ENCODE data around the gene GAGE12H. TPM values are rescaled to one million over a fixed set of nuclear protein-coding genes. Genes with fewer than 3 reads are reported as not detected.
"Not testable (repeated sequence)": the region's sequence is repeated elsewhere in the genome, so short reads cannot be mapped to it uniquely, and the experiment has no call there.

Gene GAGE12H
- total RNA-seq = not detected in 2 replicates

DNA sequence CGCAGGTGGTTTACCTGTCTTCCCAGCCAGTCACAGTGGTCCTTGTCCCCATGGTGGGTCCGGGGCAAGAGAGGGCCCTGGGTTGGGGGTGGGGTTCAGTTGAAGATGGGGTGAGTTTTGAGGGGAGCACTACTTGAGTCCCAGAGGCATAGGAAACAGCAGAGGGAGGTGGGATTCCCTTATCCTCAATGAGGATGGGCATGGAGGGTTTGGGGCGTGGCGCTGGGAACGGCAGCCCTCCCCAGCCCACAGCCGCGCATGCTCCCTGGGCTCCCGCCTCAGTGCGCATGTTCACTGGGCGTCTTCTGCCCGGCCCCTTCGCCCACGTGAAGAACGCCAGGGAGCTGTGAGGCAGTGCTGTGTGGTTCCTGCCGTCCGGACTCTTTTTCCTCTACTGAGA, at the start of gene GAGE12H:
TSS of gene GAGE12H (plus strand) at position 301 of the 400 bp plus-strand sequence. CDS start 1,155 bp downstream, outside the sequence.
- H3K4me1 Mint-ChIP-seq; H3K9me3 Mint-ChIP-seq; DNase-seq; H3K36me3 Mint-ChIP-seq (ENCODE audit: low read depth); intact Hi-C loops (cut with micrococcal nuclease); H3K27ac Mint-ChIP-seq; H3K27me3 Mint-ChIP-seq; H3K4me3 Mint-ChIP-seq: not testable (repeated sequence)

DNA sequence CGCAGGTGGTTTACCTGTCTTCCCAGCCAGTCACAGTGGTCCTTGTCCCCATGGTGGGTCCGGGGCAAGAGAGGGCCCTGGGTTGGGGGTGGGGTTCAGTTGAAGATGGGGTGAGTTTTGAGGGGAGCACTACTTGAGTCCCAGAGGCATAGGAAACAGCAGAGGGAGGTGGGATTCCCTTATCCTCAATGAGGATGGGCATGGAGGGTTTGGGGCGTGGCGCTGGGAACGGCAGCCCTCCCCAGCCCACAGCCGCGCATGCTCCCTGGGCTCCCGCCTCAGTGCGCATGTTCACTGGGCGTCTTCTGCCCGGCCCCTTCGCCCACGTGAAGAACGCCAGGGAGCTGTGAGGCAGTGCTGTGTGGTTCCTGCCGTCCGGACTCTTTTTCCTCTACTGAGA, 47.9 kb upstream of the GAGE12H start, which contains the start of gene GAGE12C:
TSS of gene GAGE12C (plus strand) at position 301 of the 400 bp plus-strand sequence. CDS start 1,155 bp downstream, outside the sequence.
- H3K9me3 Mint-ChIP-seq; H3K27me3 Mint-ChIP-seq; H3K4me3 Mint-ChIP-seq; H3K36me3 Mint-ChIP-seq (ENCODE audit: low read depth); intact Hi-C loops (cut with micrococcal nuclease); H3K4me1 Mint-ChIP-seq; DNase-seq; H3K27ac Mint-ChIP-seq: not testable (repeated sequence)

- intact Hi-C loops (cut with micrococcal nuclease); H3K4me3 Mint-ChIP-seq; H3K27ac Mint-ChIP-seq; H3K9me3 Mint-ChIP-seq; H3K27me3 Mint-ChIP-seq; DNase-seq; H3K36me3 Mint-ChIP-seq (ENCODE audit: low read depth); H3K4me1 Mint-ChIP-seq: not testable (repeated sequence)
Measured at GRCh38 chrX:49541433-49541832, 38.3 kb upstream of the GAGE12H start, which contains the start of gene GAGE12D. Gene GAGE12D (plus strand): TSS chrX:49541733. CDS start chrX:49542888, 1,155 bp downstream.

- intact Hi-C loops (cut with micrococcal nuclease); H3K9me3 Mint-ChIP-seq; H3K27me3 Mint-ChIP-seq; H3K36me3 Mint-ChIP-seq (ENCODE audit: low read depth); DNase-seq; H3K27ac Mint-ChIP-seq; H3K4me3 Mint-ChIP-seq; H3K4me1 Mint-ChIP-seq: not testable (repeated sequence)
Measured at GRCh38 chrX:49550989-49551388, 28.8 kb upstream of the GAGE12H start, which contains the start of gene GAGE12E. Gene GAGE12E (plus strand): TSS chrX:49551289. CDS start chrX:49552444, 1,155 bp downstream.

GRCh38 chrX:49560542-49560941, 19.2 kb upstream of the GAGE12H start, which contains the start of gene GAGE12F:
Gene GAGE12F (plus strand): TSS chrX:49560842. CDS start chrX:49561997, 1,155 bp downstream.
- H3K9me3 Mint-ChIP-seq; H3K4me3 Mint-ChIP-seq; DNase-seq; H3K27ac Mint-ChIP-seq; H3K36me3 Mint-ChIP-seq (ENCODE audit: low read depth); H3K4me1 Mint-ChIP-seq; intact Hi-C loops (cut with micrococcal nuclease); H3K27me3 Mint-ChIP-seq: not testable (repeated sequence)

GRCh38 chrX:49568728-49569127, 11.0 kb upstream of the GAGE12H start:
- H3K27me3 Mint-ChIP-seq, H3K27ac Mint-ChIP-seq: not testable (repeated sequence)

DNA sequence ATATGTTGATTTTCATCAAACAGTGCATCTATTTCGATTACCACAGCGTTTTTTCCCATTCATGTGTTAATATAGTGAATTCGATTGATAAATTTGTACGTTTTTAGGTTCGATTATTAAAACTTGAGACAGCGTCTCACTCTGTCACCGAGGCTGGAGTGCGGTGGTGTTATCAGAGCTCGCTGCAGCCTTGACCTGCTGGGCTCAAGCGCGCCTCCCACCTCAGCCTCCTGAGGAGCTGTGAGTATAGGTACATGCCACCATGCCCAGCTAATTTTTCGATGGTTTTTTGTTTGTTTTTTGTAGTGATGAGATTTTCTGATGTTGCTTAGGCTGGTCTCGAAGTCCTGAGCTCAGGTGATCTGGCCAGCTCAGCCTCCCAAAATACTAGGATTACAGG, 10.6 kb upstream of the GAGE12H start:
- intact Hi-C loops (cut with micrococcal nuclease); DNase-seq; H3K4me1 Mint-ChIP-seq; H3K27ac Mint-ChIP-seq; H3K27me3 Mint-ChIP-seq; H3K36me3 Mint-ChIP-seq (ENCODE audit: low read depth); H3K9me3 Mint-ChIP-seq; H3K4me3 Mint-ChIP-seq: not testable (repeated sequence)

More at GRCh38 chrX:49568728-49569127, 11.0 kb upstream of the GAGE12H start:
- DNase-seq; H3K9me3 Mint-ChIP-seq; H3K4me3 Mint-ChIP-seq; H3K36me3 Mint-ChIP-seq (ENCODE audit: low read depth); H3K4me1 Mint-ChIP-seq; intact Hi-C loops (cut with micrococcal nuclease): not testable (repeated sequence)

GRCh38 chrX:49570100-49570499, 9.6 kb upstream of the GAGE12H start, which contains the start of gene GAGE12G:
Gene GAGE12G (plus strand): TSS chrX:49570400. CDS start chrX:49571555, 1,155 bp downstream.
- H3K4me3 Mint-ChIP-seq; H3K9me3 Mint-ChIP-seq; intact Hi-C loops (cut with micrococcal nuclease); H3K4me1 Mint-ChIP-seq; H3K27ac Mint-ChIP-seq; H3K36me3 Mint-ChIP-seq (ENCODE audit: low read depth); H3K27me3 Mint-ChIP-seq; DNase-seq: not testable (repeated sequence)

GRCh38 chrX:49589196-49589595, 9.4 kb downstream of the GAGE12H start, which contains the start of gene GAGE2A:
Gene GAGE2A (plus strand): TSS chrX:49589496. CDS start chrX:49590651, 1,155 bp downstream.
- intact Hi-C loops (cut with micrococcal nuclease); H3K27me3 Mint-ChIP-seq; H3K4me3 Mint-ChIP-seq; H3K4me1 Mint-ChIP-seq; H3K9me3 Mint-ChIP-seq; H3K36me3 Mint-ChIP-seq (ENCODE audit: low read depth); H3K27ac Mint-ChIP-seq; DNase-seq: not testable (repeated sequence)

- H3K4me3 Mint-ChIP-seq; H3K27ac Mint-ChIP-seq; H3K27me3 Mint-ChIP-seq; DNase-seq; H3K9me3 Mint-ChIP-seq; intact Hi-C loops (cut with micrococcal nuclease); H3K36me3 Mint-ChIP-seq (ENCODE audit: low read depth); H3K4me1 Mint-ChIP-seq: not testable (repeated sequence)
Measured at GRCh38 chrX:49589769-49590478, 10.2 kb downstream of the GAGE12H start.

- H3K4me3 Mint-ChIP-seq; intact Hi-C loops (cut with micrococcal nuclease); H3K36me3 Mint-ChIP-seq (ENCODE audit: low read depth); H3K27me3 Mint-ChIP-seq; H3K9me3 Mint-ChIP-seq; H3K27ac Mint-ChIP-seq; H3K4me1 Mint-ChIP-seq: not testable (repeated sequence)
- peak; percentile 54 for DNase-seq
Measured at GRCh38 chrX:49590488-49590887, 10.7 kb downstream of the GAGE12H start.

- H3K9me3 Mint-ChIP-seq; H3K36me3 Mint-ChIP-seq (ENCODE audit: low read depth); H3K27ac Mint-ChIP-seq; H3K4me1 Mint-ChIP-seq; DNase-seq; intact Hi-C loops (cut with micrococcal nuclease); H3K4me3 Mint-ChIP-seq; H3K27me3 Mint-ChIP-seq: not testable (repeated sequence)
Measured at GRCh38 chrX:49598720-49599119, 19.0 kb downstream of the GAGE12H start, which contains the start of gene GAGE1. Gene GAGE1 (plus strand): TSS chrX:49599020. CDS start chrX:49600175, 1,155 bp downstream.

DNA sequence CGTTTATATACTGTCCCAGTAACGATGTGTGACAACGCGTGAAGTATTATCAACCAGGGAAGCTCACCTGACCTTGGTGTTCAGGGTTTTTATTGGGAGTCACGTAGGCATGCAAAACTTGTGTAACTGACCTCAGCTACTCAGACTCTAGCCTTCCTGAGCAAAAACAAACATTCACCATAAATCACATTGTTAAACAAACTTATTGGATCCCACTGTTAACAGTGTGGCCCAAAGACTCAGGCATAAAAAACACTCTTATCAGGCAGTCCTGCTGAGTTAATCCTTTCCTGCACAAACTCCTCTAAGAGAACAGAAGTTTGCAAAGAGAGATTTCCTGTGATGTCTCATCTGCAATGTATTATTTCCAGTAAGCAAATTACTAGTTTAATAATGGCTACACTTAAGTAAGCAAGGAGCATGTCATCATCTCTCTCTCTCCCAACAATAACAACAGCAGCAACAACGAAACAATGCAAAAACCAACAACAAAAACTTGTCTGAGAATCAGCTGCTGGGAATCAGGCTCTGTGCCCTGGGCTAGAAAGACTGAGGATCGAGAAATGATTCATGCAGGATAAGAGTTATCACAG, 31.1 kb downstream of the GAGE12H start:
- H3K4me1 Mint-ChIP-seq = no peaks in the 10 kb centered on the region
- no peaks in the 10 kb centered on the region for H3K36me3 Mint-ChIP-seq (ENCODE audit: low read depth)
- no peak overlapping the region for H3K4me3 Mint-ChIP-seq
- peaks cover 2% of the 10 kb centered on the region for H3K27me3 Mint-ChIP-seq
- no peak overlapping the region for H3K27ac Mint-ChIP-seq
- DNase-seq = no peak
- intact Hi-C loops (cut with micrococcal nuclease) = no loop called here
- H3K9me3 Mint-ChIP-seq = no peaks in the 10 kb centered on the region

- intact Hi-C loops (cut with micrococcal nuclease) = no loop called here
- Mint-ChIP-seq H3K36me3 (ENCODE audit: low read depth) (no peaks in the 10 kb centered on the region), H3K4me1 (no peaks in the 10 kb centered on the region), H3K4me3 (no peak overlapping the region), H3K27ac (no peak overlapping the region), H3K27me3 (peaks cover 2% of the 10 kb centered on the region), H3K9me3 (no peaks in the 10 kb centered on the region)
- DNase-seq = no peak
Measured at GRCh38 chrX:49618574-49618973, 38.8 kb downstream of the GAGE12H start.

Data from activated CD4-positive, alpha-beta T cell treated with anti-CD3 and anti-CD28 coated beads, Interleukin-2, amount 10 ng/mL, durations not matched to agents 24 days and 14 days (primary cell).